Retinal pigment epithelial cell (primary cell): ENCODE measurements around the gene C1QTNF8.

ENCODE experiments used
- DNase-seq: peaks from one replicate; pipeline ENCODE4 v3.0.0-alpha.2; 2010; ENCODE audit warnings: low read depth
- H3K4me3 ChIP-seq: 2 replicates; pipeline ENCODE4 v1.5.1; 2011; ENCODE audit warnings: mild to moderate bottlenecking, low read length, control low read depth, moderate library complexity
- CTCF ChIP-seq: conservative IDR thresholded peaks from 2 replicates; pipeline ENCODE4 v1.5.1; 2011; ENCODE audit warnings: low read depth, low read length, control low read depth, inconsistent platforms

C1QTNF8 gene

GRCh38 chr16:1101573-1102332 is 5.7 kb upstream of the C1QTNF8 start:
- no peak for DNase-seq
- no peak for TF ChIP-seq CTCF
- H3K4me3 ChIP-seq: no peak overlapping the region

GRCh38 chr16:1101133-1101532 is 5.1 kb upstream of the C1QTNF8 start:
- no peak overlapping the region for H3K4me3 ChIP-seq
- no peak for TF ChIP-seq CTCF
- DNase-seq: no peak

DNA sequence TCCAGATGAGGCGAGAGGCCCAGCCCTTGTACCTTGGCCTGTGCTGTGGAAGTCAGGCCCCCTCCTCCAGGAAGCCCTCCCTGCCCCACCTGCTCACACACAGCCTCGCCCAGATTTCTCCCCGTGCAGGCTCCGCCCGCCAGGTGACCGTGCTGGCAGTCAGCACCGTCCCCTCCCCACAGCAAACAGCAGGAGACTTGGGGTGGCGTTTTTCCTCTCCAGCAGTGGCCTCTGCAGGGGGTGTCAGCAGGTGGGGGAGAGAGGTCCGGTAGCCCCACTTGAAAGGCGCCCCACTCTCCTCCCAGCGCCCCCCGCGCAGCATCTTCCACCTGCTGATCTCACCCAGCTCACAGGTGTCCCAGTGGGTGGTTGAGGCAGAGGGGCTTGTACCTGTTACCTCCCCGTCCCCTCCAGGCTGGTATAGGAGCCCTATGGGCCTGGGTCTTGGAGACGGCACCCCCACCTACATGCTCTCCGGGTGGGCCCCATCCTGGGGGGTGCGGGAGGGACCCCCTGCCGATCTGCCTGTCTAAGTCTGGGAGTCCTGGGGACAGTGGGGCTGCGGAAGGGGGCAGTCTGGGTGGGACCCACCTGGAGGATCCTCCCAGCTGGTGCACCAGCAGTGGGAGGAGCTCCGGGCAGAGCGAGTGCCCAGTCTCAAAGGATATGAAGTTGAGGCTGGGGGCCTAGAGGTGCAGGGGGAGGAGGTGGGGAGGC is 4.2 kb upstream of the C1QTNF8 start:
- H3K4me3 ChIP-seq: no peak overlapping the region
- no peak for DNase-seq
- no peak for TF ChIP-seq CTCF

GRCh38 chr16:1099189-1100083 is 3.4 kb upstream of the C1QTNF8 start:
- H3K4me3 ChIP-seq: no peak overlapping the region
- no peak for TF ChIP-seq CTCF
- DNase-seq: no peak

DNA sequence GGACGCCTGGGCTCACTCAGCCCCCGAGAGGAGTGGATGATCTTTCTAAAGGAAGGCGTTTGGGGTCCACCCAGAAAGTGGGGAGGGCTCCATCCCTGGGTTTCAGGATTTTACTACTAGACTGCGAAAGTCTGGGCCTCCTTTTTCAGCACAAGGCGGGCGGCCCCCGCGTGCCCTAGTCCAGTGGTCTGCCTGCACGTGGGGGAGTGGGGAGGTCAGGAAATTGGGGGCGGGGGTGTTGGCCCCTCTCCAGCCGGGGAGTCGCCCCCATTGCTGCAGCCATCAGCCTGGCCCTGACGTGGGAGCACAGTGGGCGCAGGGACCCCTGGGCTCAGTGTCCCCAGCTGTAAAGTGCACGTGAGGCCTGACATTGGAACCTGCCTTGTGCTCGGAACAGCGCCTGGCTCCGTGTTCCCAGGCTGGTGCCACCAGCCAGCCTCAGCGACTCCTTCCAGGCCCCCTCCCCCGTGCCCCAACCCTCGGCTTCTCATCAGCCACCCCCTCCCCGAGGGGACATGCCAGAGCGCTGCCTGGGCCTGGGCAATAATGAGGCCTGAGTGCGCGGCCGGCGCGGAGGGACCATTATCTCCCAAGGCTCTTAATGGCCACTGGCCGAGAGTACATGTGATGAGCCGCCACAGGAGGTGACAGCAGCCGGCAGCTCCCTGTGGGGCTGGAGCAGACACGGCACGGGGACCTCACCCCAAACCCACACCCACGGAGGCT is 2.4 kb upstream of the C1QTNF8 start:
- no peak overlapping the region for H3K4me3 ChIP-seq
- no peak for DNase-seq
- TF ChIP-seq CTCF: no peak

- DNase-seq: no peak
- TF ChIP-seq CTCF: no peak
- H3K4me3 ChIP-seq: no peak overlapping the region
These were observed 1.8 kb upstream of the C1QTNF8 start for GRCh38 chr16:1097800-1098199.
